NCI-H2196 treated with DMSO at 0.1 percent for 48 hours (cell line): ENCODE measurements around the gene SGTA.
"Not testable (repeated sequence)": the region's sequence is repeated elsewhere in the genome, so short reads cannot be mapped to it uniquely, and the experiment has no call there.

Source experiments
- DNase-seq: peaks from one replicate; lab custom pipeline; 2025; ENCODE audit not compliant: unreplicated experiment; lab: John Stamatoyannopoulos, UW

The SGTA gene

GRCh38 chr19:2782936-2783780 is at the start of gene SGTA:
Gene SGTA, minus strand, starts transcription at chr19:2783273. Its CDS starts 14,205 bp downstream, at chr19:2769068.
- peak; percentile 99 for DNase-seq

GRCh38 chr19:2827840-2828489 is 44.9 kb upstream of the SGTA start:
- DNase-seq, result no peak

GRCh38 chr19:2827022-2827421 is 43.9 kb upstream of the SGTA start:
- DNase-seq, result no peak

GRCh38 chr19:2824129-2824528 is 41.1 kb upstream of the SGTA start:
- no peak for DNase-seq

- DNase-seq, result no peak
Measured at GRCh38 chr19:2823646-2824045, 40.6 kb upstream of the SGTA start.

- DNase-seq, result no peak
Measured at GRCh38 chr19:2822846-2823245, 39.8 kb upstream of the SGTA start.

- no peak for DNase-seq
Measured at GRCh38 chr19:2820112-2820702, 37.1 kb upstream of the SGTA start.

- DNase-seq, result peak; percentile 92
Measured at GRCh38 chr19:2819540-2820111, 36.6 kb upstream of the SGTA start, which contains the start of gene ZNF554. Gene ZNF554, plus strand, starts transcription at chr19:2819868. Its CDS starts 204 bp downstream, at chr19:2820072.

- DNase-seq, result not testable (repeated sequence)
Measured at GRCh38 chr19:2817237-2817829, 34.3 kb upstream of the SGTA start.

GRCh38 chr19:2816641-2817040 is 33.6 kb upstream of the SGTA start:
- DNase-seq, result no peak

- no peak for DNase-seq
Measured at GRCh38 chr19:2815923-2816322, 32.9 kb upstream of the SGTA start.

- no peak for DNase-seq
Measured at GRCh38 chr19:2815191-2815614, 32.1 kb upstream of the SGTA start.

GRCh38 chr19:2814426-2814825 is 31.4 kb upstream of the SGTA start:
- DNase-seq, result no peak

GRCh38 chr19:2813235-2814160 is 30.4 kb upstream of the SGTA start:
- no peak for DNase-seq

- DNase-seq, result no peak
Measured at GRCh38 chr19:2812414-2813234, 29.6 kb upstream of the SGTA start.

GRCh38 chr19:2811735-2812413 is 28.8 kb upstream of the SGTA start:
- DNase-seq, result no peak

- no peak for DNase-seq
Measured at GRCh38 chr19:2811221-2811722, 28.2 kb upstream of the SGTA start.
